ENCODE measurements around the gene OSBP2.
A peak's percentile ranks its signal among the peaks of the same experiment; 100 is the strongest.

Gene OSBP2

GRCh38 chr22:30903876-30904460, 209.3 kb downstream of the OSBP2 start:
- DNase-seq (ENCODE audit: low read depth), result no peak

- no peak for DNase-seq (ENCODE audit: low read depth)
Measured at GRCh38 chr22:30905696-30906341, 211.1 kb downstream of the OSBP2 start.

- DNase-seq (ENCODE audit: low read depth), result no peak
Measured at GRCh38 chr22:30906411-30906810, 211.7 kb downstream of the OSBP2 start.

GRCh38 chr22:30906946-30907345, 212.3 kb downstream of the OSBP2 start:
- no peak for DNase-seq (ENCODE audit: low read depth)

- DNase-seq (ENCODE audit: low read depth), result no peak
Measured at GRCh38 chr22:30908051-30908461, 213.4 kb downstream of the OSBP2 start.

- DNase-seq (ENCODE audit: low read depth), result no peak
Measured at GRCh38 chr22:30909306-30909705, 214.6 kb downstream of the OSBP2 start.

- DNase-seq (ENCODE audit: low read depth), result no peak
Measured at GRCh38 chr22:30910358-30910757, 215.7 kb downstream of the OSBP2 start.

- no peak for DNase-seq (ENCODE audit: low read depth)
Measured at GRCh38 chr22:30918761-30919160, 224.1 kb downstream of the OSBP2 start.

- no peak for DNase-seq (ENCODE audit: low read depth)
Measured at GRCh38 chr22:30919973-30920372, 225.3 kb downstream of the OSBP2 start.

- DNase-seq (ENCODE audit: low read depth), result peak; percentile 32
Measured at GRCh38 chr22:30920407-30920806, 225.7 kb downstream of the OSBP2 start.

GRCh38 chr22:30921108-30921507, 226.4 kb downstream of the OSBP2 start:
- DNase-seq (ENCODE audit: low read depth), result no peak

- peak; percentile 7 for DNase-seq (ENCODE audit: low read depth)
Measured at GRCh38 chr22:30922151-30922611, 227.5 kb downstream of the OSBP2 start.

GRCh38 chr22:30923168-30923900, 228.7 kb downstream of the OSBP2 start:
- no peak for DNase-seq (ENCODE audit: low read depth)

- DNase-seq (ENCODE audit: low read depth), result no peak
Measured at GRCh38 chr22:30925667-30926066, 231.0 kb downstream of the OSBP2 start.

- no peak for DNase-seq (ENCODE audit: low read depth)
Measured at GRCh38 chr22:30926706-30927105, 232.0 kb downstream of the OSBP2 start.

- no peak for DNase-seq (ENCODE audit: low read depth)
Measured at GRCh38 chr22:30927806-30928205, 233.1 kb downstream of the OSBP2 start.

GRCh38 chr22:30928401-30928800, 233.7 kb downstream of the OSBP2 start:
- DNase-seq (ENCODE audit: low read depth), result no peak

GRCh38 chr22:30930228-30930627, 235.6 kb downstream of the OSBP2 start:
- no peak for DNase-seq (ENCODE audit: low read depth)

- no peak for DNase-seq (ENCODE audit: low read depth)
Measured at GRCh38 chr22:30931541-30932300, 237.0 kb downstream of the OSBP2 start.

- DNase-seq (ENCODE audit: low read depth), result no peak
Measured at GRCh38 chr22:30932661-30933060, 238.0 kb downstream of the OSBP2 start.

GRCh38 chr22:30933457-30933856, 238.8 kb downstream of the OSBP2 start:
- no peak for DNase-seq (ENCODE audit: low read depth)

- no peak for DNase-seq (ENCODE audit: low read depth)
Measured at GRCh38 chr22:30934053-30934452, 239.4 kb downstream of the OSBP2 start.

All from stromal cell of bone marrow (primary cell).